HG03196 (cell line): ENCODE measurements around the gene PLSCR1.
"Not testable (repeated sequence)": the region's sequence is repeated elsewhere in the genome, so short reads cannot be mapped to it uniquely, and the experiment has no call there.

ENCODE experiments used
- ATAC-seq: cut with Tn5 transposase; IDR thresholded peaks from one replicate; pipeline ENCODE4 v1.9.1; 2021; ENCODE audit not compliant: unreplicated experiment

PLSCR1 gene

GRCh38 chr3:146476094-146476740 lies 68.2 kb downstream of the PLSCR1 start:
- no peak for ATAC-seq

DNA sequence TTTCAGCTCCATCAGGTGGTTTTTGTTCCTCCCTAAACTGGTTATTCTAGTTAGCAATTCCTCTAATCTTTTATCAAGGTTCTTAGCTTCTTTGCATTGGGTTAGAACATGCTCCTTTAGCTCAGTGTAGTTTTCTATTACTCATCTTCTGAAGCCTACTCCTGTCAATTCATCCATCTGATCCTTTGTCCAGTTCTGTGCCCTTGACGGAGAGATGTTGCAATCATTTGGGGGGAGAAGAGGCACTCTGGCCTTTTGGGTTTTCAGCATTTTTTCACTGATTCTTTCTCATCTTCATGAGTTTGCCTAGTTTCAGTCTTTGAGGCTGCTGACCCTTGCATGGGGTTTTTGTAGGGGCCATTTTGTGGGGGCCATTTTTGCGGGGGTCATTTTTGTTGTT lies 69.4 kb downstream of the PLSCR1 start:
- not testable (repeated sequence) for ATAC-seq

DNA sequence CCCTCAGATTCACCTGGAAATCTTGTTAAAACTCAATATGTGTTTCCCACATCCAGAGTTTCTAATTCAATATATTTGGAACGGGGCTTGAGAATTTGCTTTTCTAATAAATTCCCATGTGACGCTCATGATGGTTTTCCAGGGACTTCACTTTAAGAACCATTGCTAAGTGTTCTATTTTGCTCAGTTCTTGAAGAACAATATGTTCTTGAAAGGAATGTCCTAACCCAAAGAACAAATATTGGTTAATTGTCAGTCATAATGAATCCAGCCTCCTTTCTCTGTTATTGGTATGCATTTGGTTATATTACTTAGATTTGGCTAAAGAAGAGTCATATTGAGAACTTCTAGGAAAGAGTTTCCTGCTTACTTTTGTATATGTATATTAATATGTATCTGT lies 70.7 kb downstream of the PLSCR1 start:
- ATAC-seq, result no peak

DNA sequence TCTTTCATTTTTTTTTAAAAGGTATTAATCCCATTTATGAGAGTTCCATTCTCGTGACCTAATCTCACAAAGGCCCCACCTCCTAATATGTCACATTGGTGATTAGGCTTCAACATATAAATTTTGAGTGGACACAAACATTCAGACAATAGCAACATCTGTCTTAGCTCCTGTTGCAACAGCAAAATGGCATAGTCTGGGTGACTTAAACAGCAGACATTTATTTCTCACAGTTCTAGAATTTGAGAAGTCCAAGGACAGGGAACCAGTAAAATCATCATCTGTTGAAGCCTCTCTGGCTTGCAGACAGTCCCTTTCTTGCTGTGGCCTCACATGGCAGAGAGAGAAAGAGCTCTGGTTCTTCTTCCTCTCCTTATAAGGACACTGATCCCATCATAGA lies 71.8 kb downstream of the PLSCR1 start:
- ATAC-seq, result no peak

- no peak for ATAC-seq
Observed at GRCh38 chr3:146471012-146471411, 73.4 kb downstream of the PLSCR1 start.

DNA sequence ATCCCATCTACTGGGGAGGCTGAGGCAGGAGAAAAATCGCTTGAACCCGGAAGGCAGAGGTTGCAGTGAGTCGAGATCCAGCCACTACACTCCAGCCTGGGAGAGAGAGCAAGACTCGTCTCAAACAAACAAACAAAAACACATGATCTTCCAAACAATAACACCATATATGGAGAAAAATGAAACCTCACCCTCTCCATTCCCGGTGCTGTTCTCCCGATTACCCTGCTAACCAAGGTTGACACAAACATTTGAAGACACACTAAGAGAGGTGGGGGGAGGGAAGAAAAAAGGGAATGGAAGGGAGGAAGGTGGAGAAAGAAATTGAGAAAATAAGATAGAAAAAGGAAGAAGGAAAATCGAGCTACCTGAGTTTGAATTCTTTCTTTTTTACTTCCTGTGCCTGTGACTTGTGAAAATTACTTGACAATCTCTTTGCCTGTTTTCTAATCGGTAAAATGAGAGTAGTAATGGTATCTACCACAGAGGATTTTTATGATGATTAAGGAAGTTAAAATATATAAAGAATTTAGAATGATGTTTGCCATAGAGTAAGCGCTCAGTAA lies 73.9 kb downstream of the PLSCR1 start:
- no peak for ATAC-seq

- ATAC-seq, result peak; percentile 99
Observed at GRCh38 chr3:146469150-146470017, 75.0 kb downstream of the PLSCR1 start, which contains the start of gene PLSCR2. Gene PLSCR2 (minus strand): TSS chr3:146469561. CDS start chr3:146459904, 9,657 bp downstream.

DNA sequence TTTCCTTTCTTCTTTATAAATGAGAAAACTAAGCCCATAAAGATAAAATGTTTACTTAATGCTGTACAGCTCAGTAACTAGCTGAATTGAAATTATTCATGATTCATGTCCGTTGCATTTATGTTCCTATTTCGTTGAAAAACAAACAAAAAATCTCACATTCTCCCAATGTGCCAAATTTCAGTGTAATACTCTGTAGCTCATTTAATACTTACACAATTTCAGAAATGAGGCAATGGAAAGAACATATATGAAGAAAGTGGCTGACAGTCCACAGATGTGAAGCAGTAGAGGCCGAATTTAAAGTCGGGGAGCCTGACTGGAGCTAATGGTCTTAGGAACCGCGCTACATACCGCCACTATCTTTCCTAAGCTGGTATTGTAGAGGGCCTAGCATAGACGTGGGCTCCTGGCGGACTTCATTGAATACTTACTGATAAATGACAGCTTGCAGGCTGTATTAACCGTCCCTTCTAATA lies 75.7 kb downstream of the PLSCR1 start:
- ATAC-seq, result no peak

- ATAC-seq, result no peak
Observed at GRCh38 chr3:146468234-146468633, 76.2 kb downstream of the PLSCR1 start.

- ATAC-seq, result no peak
Observed at GRCh38 chr3:146466604-146467003, 77.8 kb downstream of the PLSCR1 start.

DNA sequence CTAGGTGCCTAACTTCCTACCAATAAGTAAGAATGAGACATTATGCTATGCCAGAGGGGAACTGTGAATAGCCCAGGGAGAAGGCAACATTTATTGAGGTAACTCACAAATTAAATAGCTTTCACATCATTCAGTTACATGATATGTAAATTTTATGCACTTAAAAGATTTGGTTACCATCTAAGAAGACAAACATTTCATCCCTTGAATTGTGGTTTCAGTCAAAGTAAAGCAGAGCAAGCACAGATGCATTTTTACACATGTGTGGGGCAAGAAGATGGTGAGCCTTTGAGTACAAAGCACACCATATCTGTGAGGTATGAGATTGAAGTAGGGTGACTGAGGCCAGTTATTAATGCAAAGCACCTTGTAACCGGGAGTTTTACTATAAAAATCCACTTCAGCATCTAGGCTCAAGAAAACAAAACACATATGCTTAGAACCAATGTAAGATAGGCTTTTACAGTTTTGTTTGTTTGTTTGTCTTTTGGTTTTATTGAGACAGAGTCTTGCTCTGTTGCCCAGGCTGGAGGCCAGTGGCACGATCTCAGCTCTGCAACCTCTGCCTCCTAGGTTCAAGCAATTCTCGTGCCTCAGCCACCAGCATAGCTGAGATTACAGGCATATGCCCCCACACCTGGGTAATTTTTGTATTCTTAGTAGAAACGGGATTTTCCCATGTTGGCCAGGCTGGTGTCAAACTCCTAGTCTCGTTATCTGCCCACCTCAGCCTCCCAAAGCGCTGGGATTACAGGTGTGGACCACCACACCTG lies 78.5 kb downstream of the PLSCR1 start:
- ATAC-seq, result no peak
